Choroid plexus epithelial cell (primary cell): ENCODE data around the gene FARP1.

ENCODE experiments used
- DNase-seq: peaks from one replicate; pipeline ENCODE4 v3.0.0-alpha.2; 2010; ENCODE audit warnings: low read depth
- H3K4me3 ChIP-seq: 2 replicates; pipeline ENCODE4 v1.5.1; 2011; ENCODE audit warnings: low read depth, mild to moderate bottlenecking, control low read depth, low read length, moderate library complexity
- CTCF ChIP-seq: conservative IDR thresholded peaks from 2 replicates; pipeline ENCODE4 v1.5.1; 2011; ENCODE audit warnings: low read depth, mild to moderate bottlenecking, control low read depth, inconsistent platforms, low read length, moderate library complexity

Gene FARP1

GRCh38 chr13:98100481-98100880 is 42.4 kb upstream of the FARP1 start:
- no peak for DNase-seq
- no peak for TF ChIP-seq CTCF
- no peak overlapping the region for H3K4me3 ChIP-seq

- H3K4me3 ChIP-seq: no peak overlapping the region
- DNase-seq: no peak
- no peak for TF ChIP-seq CTCF
Measured at GRCh38 chr13:98103531-98103930, 39.4 kb upstream of the FARP1 start.

- peak; percentile 39 for DNase-seq
- TF ChIP-seq CTCF: peak; percentile 47
Measured at GRCh38 chr13:98103942-98104880, 38.7 kb upstream of the FARP1 start.

DNA sequence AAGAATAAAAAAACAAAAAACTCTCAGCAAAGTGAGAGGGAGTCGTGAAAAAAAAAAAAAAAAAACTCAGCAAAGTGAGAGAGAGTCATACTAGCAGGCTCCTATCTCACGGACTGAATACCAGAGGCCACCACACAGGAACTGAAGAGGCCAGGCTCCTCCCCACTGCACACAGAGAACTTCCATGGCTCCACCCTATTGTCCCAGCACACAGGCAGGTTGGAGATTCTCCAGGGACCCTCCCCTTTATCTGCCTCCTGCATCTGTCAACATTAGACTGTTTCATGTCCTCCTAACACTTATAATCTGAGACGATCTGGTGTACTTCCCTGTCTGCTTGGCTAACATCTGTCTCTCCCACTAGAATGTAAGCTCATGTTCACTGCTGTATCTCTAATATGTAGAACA is 37.0 kb upstream of the FARP1 start:
- no peak overlapping the region for H3K4me3 ChIP-seq
- peak; percentile 56 for DNase-seq
- TF ChIP-seq CTCF: no peak

More at GRCh38 chr13:98103942-98104880, 38.7 kb upstream of the FARP1 start:
- no peak overlapping the region for H3K4me3 ChIP-seq

DNA sequence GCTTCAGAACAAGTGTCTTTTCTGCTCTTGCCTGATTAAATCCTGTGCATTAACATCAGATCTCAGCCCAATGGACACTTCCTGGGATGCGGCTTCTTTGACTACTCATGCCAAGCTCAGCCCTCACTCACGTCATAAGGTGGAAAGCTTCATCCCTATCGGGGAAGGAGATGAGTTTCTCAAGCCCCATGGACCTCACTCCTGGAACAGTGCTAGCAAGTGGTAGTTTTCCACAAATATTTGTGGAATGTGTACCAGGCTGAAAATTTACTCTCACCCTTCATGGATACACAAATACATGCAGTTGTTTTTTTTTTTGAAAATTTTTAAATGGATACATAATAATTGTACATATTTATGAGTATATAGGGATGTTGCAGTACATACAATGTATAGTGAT is 34.6 kb upstream of the FARP1 start:
- TF ChIP-seq CTCF: no peak
- no peak for DNase-seq
- no peak overlapping the region for H3K4me3 ChIP-seq

DNA sequence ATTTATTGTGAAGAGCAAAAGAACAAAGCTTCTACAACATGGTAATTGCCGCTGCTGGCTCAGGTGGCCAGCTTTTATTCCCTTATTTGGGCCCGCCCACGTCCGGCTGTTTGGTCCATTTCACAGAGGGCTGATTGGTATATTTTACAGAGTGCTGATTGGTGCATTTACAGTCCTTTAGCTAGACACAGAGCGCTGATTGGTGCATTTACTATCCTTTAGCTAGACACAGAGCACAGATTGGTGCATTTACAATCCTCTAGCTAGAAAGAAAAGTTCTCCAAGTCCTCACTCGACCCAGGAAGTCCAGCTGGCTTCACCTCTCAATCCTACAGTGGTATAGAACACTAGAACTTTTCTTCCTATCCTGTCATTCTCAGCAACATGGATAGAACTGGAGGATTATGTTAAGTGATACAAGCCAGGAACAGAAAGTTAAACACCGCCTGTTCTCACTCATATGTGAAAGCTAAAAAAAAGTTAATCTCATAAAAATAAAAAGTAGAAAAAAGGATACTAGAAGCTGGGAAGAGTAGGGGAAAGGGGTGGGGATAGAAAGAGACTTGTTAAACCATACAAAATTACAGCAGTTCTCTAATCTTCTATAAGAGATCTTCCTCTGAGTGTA is 33.6 kb upstream of the FARP1 start:
- H3K4me3 ChIP-seq: no peak overlapping the region
- TF ChIP-seq CTCF: no peak
- no peak for DNase-seq
